Superior temporal gyrus (tissue), 1 donor: ENCODE measurements around the gene GPR17.

Source experiments
- DNase-seq: peaks from one replicate; pipeline ENCODE4 v3.0.0-alpha.2; 2016; ENCODE audit errors: extremely low spot score

Gene GPR17

DNA sequence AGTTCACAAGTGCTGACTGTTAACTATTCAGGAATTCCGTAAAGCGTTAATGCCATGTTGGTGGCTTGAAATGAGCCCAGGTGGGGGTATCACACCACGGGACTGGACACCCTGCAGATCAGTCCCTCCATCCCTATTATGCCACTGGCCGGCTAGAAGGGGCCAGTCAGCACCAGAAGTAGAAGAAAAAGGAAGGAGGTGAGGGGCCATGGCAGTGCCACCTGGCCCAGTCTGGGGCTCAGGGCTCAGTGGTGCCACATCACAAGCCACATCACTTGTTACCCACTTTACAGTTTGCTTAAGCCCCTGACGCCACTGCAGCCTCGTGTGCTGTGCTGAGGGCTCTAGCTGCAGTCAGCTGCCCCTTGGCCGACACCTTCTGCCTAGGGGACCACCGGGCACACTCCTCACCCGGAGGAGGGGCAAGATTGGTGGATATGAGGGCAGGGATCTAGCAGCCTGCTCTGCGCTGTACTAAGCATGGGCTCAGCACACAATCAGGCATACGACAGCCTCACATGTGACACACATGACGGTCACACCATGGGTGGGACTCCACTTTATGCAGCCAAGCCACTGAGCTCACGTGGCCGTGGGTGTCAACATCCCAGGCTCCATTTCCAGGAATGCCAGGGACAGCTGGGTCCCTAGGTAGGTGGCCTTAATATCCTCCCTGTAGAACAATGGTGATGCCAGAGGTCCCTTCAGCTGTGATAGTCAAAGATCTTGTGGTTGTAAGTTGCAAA lies 25.8 kb downstream of the GPR17 start:
- no peak for DNase-seq

DNA sequence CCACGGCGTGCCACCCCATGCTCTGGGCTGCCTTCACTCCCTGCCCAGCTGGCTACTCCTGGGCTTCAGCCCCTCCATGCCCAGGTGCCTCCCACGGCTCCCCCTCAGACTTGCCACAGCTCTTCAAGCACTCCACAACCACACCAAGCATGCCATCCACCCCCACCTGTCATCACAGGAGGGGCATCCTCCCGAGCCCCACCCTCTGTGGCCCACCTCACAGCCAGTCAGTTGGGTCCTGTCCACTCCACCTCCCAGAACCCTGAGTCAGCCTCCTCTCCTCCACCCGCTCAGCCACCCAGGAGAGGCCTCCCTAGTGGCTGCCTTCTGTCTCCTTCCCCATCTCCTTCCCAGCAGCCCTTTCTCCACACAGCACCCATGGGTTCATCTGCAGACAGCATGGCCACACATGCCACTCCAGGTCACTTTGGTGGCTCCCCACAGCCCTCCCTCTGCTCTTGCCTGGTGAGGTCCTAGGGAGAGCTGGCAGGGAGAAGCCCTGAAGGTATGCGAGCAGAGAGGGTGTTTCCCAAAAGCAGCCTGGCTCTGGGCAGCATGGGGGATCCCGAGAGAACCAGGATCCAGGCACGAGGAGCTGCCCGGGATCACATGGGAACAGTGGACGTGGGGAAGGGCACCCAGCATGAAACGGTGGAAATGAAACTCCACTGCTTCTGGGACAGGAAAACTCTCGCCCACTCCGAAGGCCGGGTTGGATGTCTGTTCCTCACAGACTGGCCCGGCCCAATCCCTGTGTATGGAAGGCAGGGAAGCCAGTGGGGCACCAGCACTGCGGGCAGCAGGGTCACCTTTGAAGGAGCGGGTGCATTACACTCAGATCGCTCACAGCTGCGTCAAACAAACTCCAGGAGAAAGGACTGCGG lies 26.6 kb downstream of the GPR17 start:
- DNase-seq: no peak

GRCh38 chr2:127673291-127674069 lies 27.5 kb downstream of the GPR17 start:
- no peak for DNase-seq

GRCh38 chr2:127674241-127675209 lies 28.6 kb downstream of the GPR17 start:
- no peak for DNase-seq

- peak; percentile 16 for DNase-seq
Observed at GRCh38 chr2:127675331-127676261, 29.6 kb downstream of the GPR17 start, which contains the start of gene LIMS2. Gene LIMS2 (minus strand): TSS chr2:127675530. CDS start chr2:127675024, 506 bp downstream.

DNA sequence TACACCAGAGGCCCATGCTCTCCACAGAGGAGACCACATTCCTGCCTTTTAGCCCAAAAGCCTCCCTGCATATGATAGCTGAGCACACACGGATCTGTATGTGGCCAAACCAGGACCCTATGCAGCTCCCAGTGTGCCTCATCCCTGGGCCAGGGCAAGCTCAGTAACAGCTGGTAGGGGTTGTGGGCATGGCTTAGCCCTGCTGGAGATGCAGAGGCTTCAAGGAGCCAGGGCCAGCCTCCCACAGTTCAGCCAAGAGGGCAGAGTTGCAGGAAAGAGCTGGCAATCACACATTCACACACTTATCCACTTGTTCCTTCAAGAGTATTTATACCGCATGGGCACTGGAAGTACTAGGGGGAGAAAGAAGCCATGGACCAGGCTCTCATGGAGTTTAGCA lies 31.0 kb downstream of the GPR17 start:
- DNase-seq: no peak

GRCh38 chr2:127678531-127678930 lies 32.6 kb downstream of the GPR17 start:
- DNase-seq: no peak

GRCh38 chr2:127678991-127679390 lies 33.0 kb downstream of the GPR17 start:
- DNase-seq: no peak

DNA sequence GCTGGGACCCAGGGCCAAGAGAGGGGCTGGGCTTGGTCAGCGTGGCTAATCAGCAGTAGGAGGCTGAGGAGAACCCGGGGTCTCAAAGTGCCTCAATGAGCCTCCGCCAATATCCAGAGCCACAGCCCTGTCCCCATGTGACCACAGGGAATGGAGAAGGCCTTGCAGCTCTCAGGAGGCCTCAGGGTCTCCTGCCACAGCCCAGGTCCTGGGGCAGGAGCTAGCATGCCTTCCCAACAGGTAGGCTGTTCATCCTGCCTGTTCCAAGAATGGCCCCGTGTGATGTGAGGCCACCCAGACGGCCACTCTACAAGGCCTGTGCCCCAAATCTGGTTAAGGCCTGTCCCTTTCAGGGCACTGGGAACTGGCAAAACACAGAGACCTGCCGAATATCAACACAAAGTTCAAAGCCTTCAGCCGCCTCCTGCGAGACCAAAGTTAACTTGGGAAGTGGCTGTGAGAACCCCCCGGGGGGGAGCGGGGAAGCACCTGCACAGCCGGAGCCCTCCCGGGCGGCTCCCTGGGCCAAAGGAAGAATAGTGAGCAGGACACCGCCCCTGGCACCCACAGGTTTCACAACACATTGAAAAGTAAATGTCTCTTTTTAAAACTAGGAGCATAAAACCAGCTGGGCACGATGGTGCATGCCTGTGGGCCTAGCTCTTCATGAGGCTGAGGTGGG lies 33.9 kb downstream of the GPR17 start:
- DNase-seq: no peak

- DNase-seq: no peak
Observed at GRCh38 chr2:127680706-127681287, 34.8 kb downstream of the GPR17 start.

- DNase-seq: no peak
Observed at GRCh38 chr2:127681288-127681804, 35.4 kb downstream of the GPR17 start.

DNA sequence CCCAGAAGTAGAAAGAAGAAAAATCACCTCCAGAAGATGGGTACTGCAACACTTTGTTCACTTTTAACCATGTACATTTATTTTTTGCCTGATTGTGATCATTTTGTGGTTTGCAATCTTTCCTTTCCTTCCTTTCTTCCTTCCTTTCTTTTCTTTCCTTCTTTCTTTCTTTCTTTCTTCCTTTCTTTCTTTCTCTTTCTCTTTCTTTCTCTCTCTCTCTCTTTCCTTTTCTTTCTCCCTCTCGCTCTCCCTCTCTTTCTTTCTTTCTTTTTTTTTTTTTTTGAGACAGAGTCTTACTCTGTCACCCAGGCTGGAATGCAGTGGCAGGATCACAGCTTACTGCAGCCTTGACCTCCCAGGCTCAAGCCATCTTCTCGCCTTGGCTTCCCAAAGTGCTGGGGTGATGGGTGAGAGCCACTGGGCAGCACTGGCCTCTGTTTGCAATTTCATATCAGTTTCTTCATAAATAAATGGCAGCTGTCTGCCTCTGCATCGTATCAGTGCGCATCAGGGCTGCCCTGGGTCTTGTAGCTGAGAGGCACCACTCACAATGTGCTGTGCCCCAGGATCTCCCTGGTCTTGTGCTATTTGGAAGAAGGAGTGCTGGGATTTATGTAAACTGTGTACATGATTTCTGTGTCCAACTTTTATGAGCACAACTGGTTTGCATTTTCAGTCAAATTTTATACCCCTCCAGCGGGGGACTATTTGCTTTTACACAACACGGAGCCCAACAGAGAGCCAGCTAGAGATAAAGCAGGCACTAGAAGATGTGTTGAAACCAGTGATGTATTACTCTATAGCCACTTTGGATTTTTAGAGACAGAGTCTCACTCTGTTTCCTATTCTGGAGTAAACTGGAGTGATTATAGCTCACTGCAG lies 36.3 kb downstream of the GPR17 start:
- DNase-seq: no peak

DNA sequence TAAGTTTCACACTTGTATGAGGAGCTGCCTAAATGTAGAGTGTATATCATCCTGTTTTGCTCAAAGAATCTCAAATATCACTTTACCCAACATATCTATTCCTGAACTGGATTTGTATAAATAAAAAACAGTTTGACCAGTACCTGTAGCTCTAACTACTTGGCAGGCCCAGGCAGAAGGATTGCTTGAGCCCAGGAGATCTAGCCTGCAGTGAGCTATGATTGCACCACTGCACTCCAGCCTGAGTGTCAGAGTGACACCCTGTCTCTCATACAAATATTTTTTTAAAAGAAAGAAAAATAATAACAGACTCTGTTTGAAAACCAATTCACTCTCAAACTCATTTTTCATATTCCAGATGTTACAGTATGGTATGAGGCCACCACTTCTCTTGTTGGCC lies 37.1 kb downstream of the GPR17 start:
- no peak for DNase-seq

DNA sequence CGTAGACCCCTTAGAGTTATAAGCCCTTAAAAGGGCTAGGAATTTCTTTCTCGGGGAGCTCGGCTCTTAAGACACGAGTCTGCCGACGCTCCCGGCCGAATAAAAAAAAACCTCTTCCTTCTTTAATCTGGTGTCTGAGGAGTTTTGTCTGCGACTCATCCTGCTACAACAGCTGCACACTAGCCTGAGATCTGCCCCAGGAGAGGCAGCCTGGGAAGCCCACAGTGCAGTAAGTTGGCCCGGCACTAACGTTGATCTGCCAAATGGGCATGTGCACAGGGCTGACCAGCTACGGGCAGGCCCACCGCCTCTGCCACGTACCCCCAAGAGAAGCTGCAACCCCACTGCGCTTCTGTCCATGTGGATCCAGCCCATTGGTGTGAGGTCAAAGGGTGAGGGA lies 37.8 kb downstream of the GPR17 start:
- no peak for DNase-seq

DNA sequence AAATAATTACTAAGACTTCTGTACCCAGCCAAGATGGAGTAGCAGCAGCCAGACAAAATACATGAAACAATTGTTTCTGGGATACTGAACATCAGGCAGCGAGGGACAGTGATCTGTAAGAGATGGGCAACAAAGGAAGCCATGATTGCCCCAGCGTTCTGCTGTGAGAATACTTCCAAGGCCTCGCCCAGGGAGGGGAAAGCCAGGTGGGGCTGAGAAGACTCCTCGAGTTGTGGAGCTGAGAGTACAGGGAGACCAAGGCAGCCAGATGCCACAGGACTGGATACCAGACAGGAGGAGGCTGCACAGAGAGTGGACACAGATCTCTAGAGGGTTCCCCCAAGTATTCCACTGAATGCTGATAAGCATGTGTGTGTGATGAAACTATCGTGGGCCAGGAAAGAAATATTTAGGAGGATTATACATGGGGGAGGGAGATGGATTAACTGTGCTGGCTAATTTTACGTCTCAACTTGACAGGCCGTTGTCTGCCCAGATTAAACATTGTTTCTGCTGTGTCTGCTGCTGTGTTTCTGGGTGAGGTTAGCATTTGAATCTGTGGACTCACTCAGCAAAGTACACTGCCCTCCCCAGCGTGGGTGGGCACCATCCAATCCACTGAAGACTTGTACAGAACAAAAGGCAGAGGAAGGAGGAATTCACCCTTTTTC lies 39.6 kb downstream of the GPR17 start:
- no peak for DNase-seq

- DNase-seq: no peak
Observed at GRCh38 chr2:127688405-127688804, 42.5 kb downstream of the GPR17 start.

DNA sequence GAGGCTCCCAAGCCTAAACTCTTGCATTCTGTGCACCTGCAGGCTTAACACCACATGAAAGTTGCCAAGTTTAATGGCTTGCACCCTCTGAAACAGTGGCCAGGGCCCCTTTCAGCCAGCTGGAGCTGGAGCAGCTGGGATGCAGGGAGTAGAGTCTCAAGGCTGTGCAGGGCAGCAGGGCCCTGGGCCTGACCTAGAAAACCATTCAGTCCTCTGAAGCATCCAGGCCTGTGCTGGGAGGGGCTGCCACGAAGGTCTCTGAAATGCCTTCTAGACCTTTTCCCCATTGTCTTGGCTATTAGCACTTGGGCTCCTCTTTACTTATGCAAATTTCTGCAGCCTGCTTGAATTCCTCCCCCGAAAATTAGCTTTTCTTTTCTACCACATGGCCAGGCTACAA lies 44.7 kb downstream of the GPR17 start:
- DNase-seq: no peak
